Large intestine (tissue), 3 donors: ENCODE results near the gene CDKL5. TPM values are rescaled to one million over a fixed set of nuclear protein-coding genes. Genes with fewer than 3 reads are reported as not detected.
"Not testable (repeated sequence)": the region's sequence is repeated elsewhere in the genome, so short reads cannot be mapped to it uniquely, and the experiment has no call there.

Experiments used
- DNase-seq, 2 donors: peaks; one replicate each; pipeline versions ENCODE4 v3.0.0 to v3.0.0-alpha.2; 2013
- H3K27ac ChIP-seq: one replicate; pipeline ENCODE4 v1.5.1; 2013; ENCODE audit warnings: low read length
- H3K27me3 ChIP-seq: 2 replicates; pipeline ENCODE4 v1.6.1; 2013; ENCODE audit warnings: low read length; ENCODE audit not compliant: control insufficient read depth, insufficient read depth
- H3K36me3 ChIP-seq: 2 replicates; pipeline ENCODE4 v1.6.1; 2013; ENCODE audit warnings: low read length; ENCODE audit not compliant: control insufficient read depth, insufficient read depth
- H3K4me1 ChIP-seq: one replicate; pipeline ENCODE4 v1.6.1; 2013; ENCODE audit warnings: low read length; ENCODE audit not compliant: control insufficient read depth, insufficient read depth
- H3K4me3 ChIP-seq: one replicate; pipeline ENCODE4 v1.5.1; 2013; ENCODE audit warnings: low read length
- H3K9me3 ChIP-seq: one replicate; pipeline ENCODE4 v1.6.1; 2013; ENCODE audit warnings: mild to moderate bottlenecking, low read depth, low read length, moderate library complexity; ENCODE audit not compliant: control insufficient read depth
- WGBS: methylation state at CpG from one replicate; pipeline ENCODE4 v1.1.5; 2013; ENCODE audit warnings: low lambda C conversion rate; ENCODE audit not compliant: insufficient coverage; 5-methylcytosine and 5-hydroxymethylcytosine counted together
- polyA plus RNA-seq: library from polyadenylated mRNA; unstranded; fragments of 120-200 nt; gene quantifications from one replicate; pipeline ENCODE4 v1.2.1, GENCODE V29; 2013

CDKL5 gene
- polyA plus RNA-seq, 1 donor: 5.0 TPM

GRCh38 chrX:18422886-18423285 is 2.5 kb upstream of the CDKL5 start:
- H3K9me3 ChIP-seq: no peaks in the 10 kb centered on the region
- no peaks in the 10 kb centered on the region for H3K27me3 ChIP-seq
- H3K4me3 ChIP-seq: no peak overlapping the region
- no CpG with 5 or more reads among the region's 4 CpGs for WGBS
- H3K36me3 ChIP-seq: no peaks in the 10 kb centered on the region
- H3K4me1 ChIP-seq: peaks cover 6% of the 10 kb centered on the region
- no peak overlapping the region for H3K27ac ChIP-seq
- no peak for DNase-seq

- H3K4me3 ChIP-seq: peak overlapping the region; percentile 94
- peaks cover 6% of the 10 kb centered on the region for H3K4me1 ChIP-seq
- no peaks in the 10 kb centered on the region for H3K9me3 ChIP-seq
- no CpG with 5 or more reads among the region's 28 CpGs for WGBS
- H3K36me3 ChIP-seq: no peaks in the 10 kb centered on the region
- peak overlapping the region; percentile 41 for H3K27ac ChIP-seq
- DNase-seq: peak in 1 of 2 donors; percentile 44
- H3K27me3 ChIP-seq: no peaks in the 10 kb centered on the region
Observed at GRCh38 chrX:18424482-18425198, 768 bp upstream of the CDKL5 start.

GRCh38 chrX:18426004-18426320 is 554 bp downstream of the CDKL5 start:
- H3K9me3 ChIP-seq: no peaks in the 10 kb centered on the region
- H3K27ac ChIP-seq: peak overlapping the region; percentile 78
- peak in 1 of 2 donors; percentile 13 for DNase-seq
- H3K36me3 ChIP-seq: no peaks in the 10 kb centered on the region
- no CpG with 5 or more reads among the region's 40 CpGs for WGBS
- no peaks in the 10 kb centered on the region for H3K27me3 ChIP-seq
- peaks cover 6% of the 10 kb centered on the region for H3K4me1 ChIP-seq
- H3K4me3 ChIP-seq: peak overlapping the region; percentile 94

- Histone ChIP-seq H3K27ac (no peak overlapping the region), H3K27me3 (no peaks in the 10 kb centered on the region), H3K4me1 (peaks cover 6% of the 10 kb centered on the region), H3K36me3 (no peaks in the 10 kb centered on the region), H3K4me3 (no peak overlapping the region), H3K9me3 (no peaks in the 10 kb centered on the region)
- no peak for DNase-seq
- no CpG with 5 or more reads among the region's 5 CpGs for WGBS
Observed at GRCh38 chrX:18428006-18428405, 2.6 kb downstream of the CDKL5 start.

- not testable (repeated sequence) for H3K27me3 ChIP-seq, H3K36me3 ChIP-seq, DNase-seq, H3K27ac ChIP-seq, H3K4me3 ChIP-seq, H3K4me1 ChIP-seq, H3K9me3 ChIP-seq
- WGBS: no CpG with 5 or more reads among the region's 14 CpGs
Observed at GRCh38 chrX:18433288-18433687, 7.9 kb downstream of the CDKL5 start.

- DNase-seq: no peak
- no CpG with 5 or more reads among the region's 2 CpGs for WGBS
- Histone ChIP-seq H3K27me3 (no peaks in the 10 kb centered on the region), H3K27ac (no peak overlapping the region), H3K36me3 (no peaks in the 10 kb centered on the region), H3K4me3 (no peak overlapping the region), H3K9me3 (no peaks in the 10 kb centered on the region), H3K4me1 (no peaks in the 10 kb centered on the region)
Observed at GRCh38 chrX:18434896-18435295, 9.5 kb downstream of the CDKL5 start.

GRCh38 chrX:18436017-18436416 is 10.6 kb downstream of the CDKL5 start:
- H3K27ac ChIP-seq: no peak overlapping the region
- no peaks in the 10 kb centered on the region for H3K36me3 ChIP-seq
- H3K4me3 ChIP-seq: no peak overlapping the region
- no peaks in the 10 kb centered on the region for H3K27me3 ChIP-seq
- no peaks in the 10 kb centered on the region for H3K9me3 ChIP-seq
- WGBS: no CpG with 5 or more reads among the region's 1 CpG
- H3K4me1 ChIP-seq: no peaks in the 10 kb centered on the region
- DNase-seq: no peak

- no peaks in the 10 kb centered on the region for H3K27me3 ChIP-seq
- H3K27ac ChIP-seq: no peak overlapping the region
- no peak overlapping the region for H3K4me3 ChIP-seq
- no peak for DNase-seq
- no CpG with 5 or more reads among the region's 4 CpGs for WGBS
- H3K9me3 ChIP-seq: no peaks in the 10 kb centered on the region
- H3K4me1 ChIP-seq: no peaks in the 10 kb centered on the region
- no peaks in the 10 kb centered on the region for H3K36me3 ChIP-seq
Observed at GRCh38 chrX:18440835-18441234, 15.4 kb downstream of the CDKL5 start.

- H3K4me3 ChIP-seq: no peak overlapping the region
- H3K9me3 ChIP-seq: no peaks in the 10 kb centered on the region
- WGBS: no CpG with 5 or more reads among the region's 3 CpGs
- no peaks in the 10 kb centered on the region for H3K4me1 ChIP-seq
- no peaks in the 10 kb centered on the region for H3K36me3 ChIP-seq
- no peaks in the 10 kb centered on the region for H3K27me3 ChIP-seq
- DNase-seq: no peak
- no peak overlapping the region for H3K27ac ChIP-seq
Observed at GRCh38 chrX:18441780-18442367, 16.5 kb downstream of the CDKL5 start.

- Histone ChIP-seq H3K4me1 (no peaks in the 10 kb centered on the region), H3K9me3 (no peaks in the 10 kb centered on the region), H3K36me3 (no peaks in the 10 kb centered on the region), H3K4me3 (no peak overlapping the region), H3K27me3 (no peaks in the 10 kb centered on the region), H3K27ac (no peak overlapping the region)
- DNase-seq: no peak
- WGBS: no CpG with 5 or more reads among the region's 3 CpGs
Observed at GRCh38 chrX:18448416-18448815, 23.0 kb downstream of the CDKL5 start.

GRCh38 chrX:18449236-18449635 is 23.8 kb downstream of the CDKL5 start:
- no peak overlapping the region for H3K4me3 ChIP-seq
- H3K9me3 ChIP-seq: no peaks in the 10 kb centered on the region
- H3K4me1 ChIP-seq: no peaks in the 10 kb centered on the region
- no peaks in the 10 kb centered on the region for H3K36me3 ChIP-seq
- H3K27ac ChIP-seq: no peak overlapping the region
- no peak for DNase-seq
- whole genome bisulfite sequencing: no CpG with 5 or more reads among the region's 4 CpGs
- H3K27me3 ChIP-seq: no peaks in the 10 kb centered on the region
